ENCODE data around the gene UBE4B. TPM values are rescaled to one million over a fixed set of nuclear protein-coding genes. Genes with fewer than 3 reads are reported as not detected.

UBE4B gene
- total and polyA plus RNA-seq, 9 of the 15 experiments (the other 6 are each of a cell fraction or from before 2014, with no cell fraction given), result 11.7 to 73.7 (median 40.1) TPM

DNA sequence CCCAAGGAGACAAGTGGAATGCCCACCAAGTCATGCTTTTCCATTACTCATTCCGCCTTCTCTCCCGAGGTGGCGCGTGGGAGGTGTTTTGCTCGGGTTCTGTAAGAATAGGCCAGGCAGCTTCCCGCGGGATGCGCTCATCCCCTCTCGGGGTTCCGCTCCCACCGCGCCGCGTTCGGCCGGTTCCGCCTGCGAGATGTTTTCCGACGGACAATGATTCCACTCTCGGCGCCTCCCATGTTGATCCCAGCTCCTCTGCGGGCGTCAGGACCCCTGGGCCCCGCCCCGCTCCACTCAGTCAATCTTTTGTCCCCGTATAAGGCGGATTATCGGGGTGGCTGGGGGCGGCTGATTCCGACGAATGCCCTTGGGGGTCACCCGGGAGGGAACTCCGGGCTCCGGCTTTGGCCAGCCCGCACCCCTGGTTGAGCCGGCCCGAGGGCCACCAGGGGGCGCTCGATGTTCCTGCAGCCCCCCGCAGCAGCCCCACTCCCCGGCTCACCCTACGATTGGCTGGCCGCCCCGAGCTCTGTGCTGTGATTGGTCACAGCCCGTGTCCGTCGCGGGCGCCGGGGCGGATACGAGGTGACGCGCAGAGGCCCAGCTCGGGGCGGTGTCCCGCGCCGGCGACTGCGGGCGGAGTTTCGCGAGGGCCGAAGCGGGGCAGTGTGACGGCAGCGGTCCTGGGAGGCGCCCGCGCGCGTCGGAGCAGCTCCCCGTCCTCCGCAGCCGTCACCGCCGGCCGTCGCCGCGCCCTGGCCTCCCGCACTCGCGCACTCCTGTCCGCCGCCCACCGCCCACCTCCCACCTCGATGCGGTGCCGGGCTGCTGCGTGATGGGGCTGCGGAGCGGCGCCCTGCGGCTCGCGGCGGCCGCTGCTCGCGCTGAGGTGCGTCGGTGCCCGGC lies 177.4 kb downstream of the UBE4B start, which contains the start of gene KIF1B (continued):
- TF ChIP-seq, protein P1, sequence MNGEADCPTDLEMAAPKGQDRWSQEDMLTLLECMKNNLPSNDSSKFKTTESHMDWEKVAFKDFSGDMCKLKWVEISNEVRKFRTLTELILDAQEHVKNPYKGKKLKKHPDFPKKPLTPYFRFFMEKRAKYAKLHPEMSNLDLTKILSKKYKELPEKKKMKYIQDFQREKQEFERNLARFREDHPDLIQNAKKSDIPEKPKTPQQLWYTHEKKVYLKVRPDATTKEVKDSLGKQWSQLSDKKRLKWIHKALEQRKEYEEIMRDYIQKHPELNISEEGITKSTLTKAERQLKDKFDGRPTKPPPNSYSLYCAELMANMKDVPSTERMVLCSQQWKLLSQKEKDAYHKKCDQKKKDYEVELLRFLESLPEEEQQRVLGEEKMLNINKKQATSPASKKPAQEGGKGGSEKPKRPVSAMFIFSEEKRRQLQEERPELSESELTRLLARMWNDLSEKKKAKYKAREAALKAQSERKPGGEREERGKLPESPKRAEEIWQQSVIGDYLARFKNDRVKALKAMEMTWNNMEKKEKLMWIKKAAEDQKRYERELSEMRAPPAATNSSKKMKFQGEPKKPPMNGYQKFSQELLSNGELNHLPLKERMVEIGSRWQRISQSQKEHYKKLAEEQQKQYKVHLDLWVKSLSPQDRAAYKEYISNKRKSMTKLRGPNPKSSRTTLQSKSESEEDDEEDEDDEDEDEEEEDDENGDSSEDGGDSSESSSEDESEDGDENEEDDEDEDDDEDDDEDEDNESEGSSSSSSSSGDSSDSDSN (IDR thresholded peaks at IDR 0.05; ENCODE audit: borderline replicate concordance in 1 of 2, low read depth in 2 of 2, low read length in 2 of 2), result peak; percentile 11 to 92; a peak in 3 of 4 replicates
- TF ChIP-seq, protein P2, sequence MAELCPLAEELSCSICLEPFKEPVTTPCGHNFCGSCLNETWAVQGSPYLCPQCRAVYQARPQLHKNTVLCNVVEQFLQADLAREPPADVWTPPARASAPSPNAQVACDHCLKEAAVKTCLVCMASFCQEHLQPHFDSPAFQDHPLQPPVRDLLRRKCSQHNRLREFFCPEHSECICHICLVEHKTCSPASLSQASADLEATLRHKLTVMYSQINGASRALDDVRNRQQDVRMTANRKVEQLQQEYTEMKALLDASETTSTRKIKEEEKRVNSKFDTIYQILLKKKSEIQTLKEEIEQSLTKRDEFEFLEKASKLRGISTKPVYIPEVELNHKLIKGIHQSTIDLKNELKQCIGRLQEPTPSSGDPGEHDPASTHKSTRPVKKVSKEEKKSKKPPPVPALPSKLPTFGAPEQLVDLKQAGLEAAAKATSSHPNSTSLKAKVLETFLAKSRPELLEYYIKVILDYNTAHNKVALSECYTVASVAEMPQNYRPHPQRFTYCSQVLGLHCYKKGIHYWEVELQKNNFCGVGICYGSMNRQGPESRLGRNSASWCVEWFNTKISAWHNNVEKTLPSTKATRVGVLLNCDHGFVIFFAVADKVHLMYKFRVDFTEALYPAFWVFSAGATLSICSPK (IDR thresholded peaks at IDR 0.05; ENCODE audit: borderline replicate concordance), result no peak
- TF ChIP-seq NRF1 (conservative IDR thresholded peaks at IDR 0.05 in 1 of 2, IDR thresholded peaks at IDR 0.05 in 1 of 2) (peak; percentile 85 to 88), CREM (IDR thresholded peaks at IDR 0.05; ENCODE audit: low read depth) (peak; percentile 93), EP400 (IDR thresholded peaks at IDR 0.05) (peak; percentile 68), RBBP5 (IDR thresholded peaks at IDR 0.05; ENCODE audit: borderline replicate concordance, insufficient read depth, low read length, poor library complexity, severe bottlenecking) (peak; percentile 71), FUS (optimal IDR thresholded peaks at IDR 0.05; ENCODE audit: low read depth, low read length) (peak; percentile 70), GATAD2A (IDR thresholded peaks at IDR 0.05) (peak; percentile 52; the same call in 1 of the 2 replicates), RFX5 (IDR thresholded peaks at IDR 0.05; ENCODE audit: low read depth, low read length) (no peak), PRPF4 (IDR thresholded peaks at IDR 0.05; ENCODE audit: insufficient read depth, low read depth, low read length, poor library complexity, severe bottlenecking) (no peak), RCOR1 (IDR thresholded peaks at IDR 0.05; ENCODE audit: borderline replicate concordance in 1 of 2, low read depth in 2 of 2, low read length in 2 of 2) (peak in 1 of 2 experiments; percentile 6; a peak in 1 of 4 replicates), SMAD1 (IDR thresholded peaks at IDR 0.05; ENCODE audit: low read depth, low read length, partially characterized antibody) (peak; percentile 51), PHB2 (IDR thresholded peaks at IDR 0.05; ENCODE audit: low read depth) (no peak), GTF2A2 (tag; IDR thresholded peaks at IDR 0.05) (no peak), PHF8 (IDR thresholded peaks at IDR 0.05; ENCODE audit: borderline replicate concordance, low read length) (peak; percentile 81; the same call in 1 of the 2 replicates), ARHGAP35 (IDR thresholded peaks at IDR 0.05; ENCODE audit: partially characterized antibody) (no peak)
- TF ChIP-seq, protein P3, sequence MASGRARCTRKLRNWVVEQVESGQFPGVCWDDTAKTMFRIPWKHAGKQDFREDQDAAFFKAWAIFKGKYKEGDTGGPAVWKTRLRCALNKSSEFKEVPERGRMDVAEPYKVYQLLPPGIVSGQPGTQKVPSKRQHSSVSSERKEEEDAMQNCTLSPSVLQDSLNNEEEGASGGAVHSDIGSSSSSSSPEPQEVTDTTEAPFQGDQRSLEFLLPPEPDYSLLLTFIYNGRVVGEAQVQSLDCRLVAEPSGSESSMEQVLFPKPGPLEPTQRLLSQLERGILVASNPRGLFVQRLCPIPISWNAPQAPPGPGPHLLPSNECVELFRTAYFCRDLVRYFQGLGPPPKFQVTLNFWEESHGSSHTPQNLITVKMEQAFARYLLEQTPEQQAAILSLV (tag; IDR thresholded peaks at IDR 0.05), result no peak
- TF ChIP-seq, protein P4, sequence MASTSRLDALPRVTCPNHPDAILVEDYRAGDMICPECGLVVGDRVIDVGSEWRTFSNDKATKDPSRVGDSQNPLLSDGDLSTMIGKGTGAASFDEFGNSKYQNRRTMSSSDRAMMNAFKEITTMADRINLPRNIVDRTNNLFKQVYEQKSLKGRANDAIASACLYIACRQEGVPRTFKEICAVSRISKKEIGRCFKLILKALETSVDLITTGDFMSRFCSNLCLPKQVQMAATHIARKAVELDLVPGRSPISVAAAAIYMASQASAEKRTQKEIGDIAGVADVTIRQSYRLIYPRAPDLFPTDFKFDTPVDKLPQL (IDR thresholded peaks at IDR 0.05; ENCODE audit: extremely low read depth, insufficient read length), result no peak

Data from K562 (cell line).